ENCODE measurements around the gene SLCO6A1. TPM values are rescaled to one million over a fixed set of nuclear protein-coding genes. Genes with fewer than 3 reads are reported as not detected.

The SLCO6A1 gene
- total RNA-seq, 1 experiment from 2014 or later = not detected

DNA sequence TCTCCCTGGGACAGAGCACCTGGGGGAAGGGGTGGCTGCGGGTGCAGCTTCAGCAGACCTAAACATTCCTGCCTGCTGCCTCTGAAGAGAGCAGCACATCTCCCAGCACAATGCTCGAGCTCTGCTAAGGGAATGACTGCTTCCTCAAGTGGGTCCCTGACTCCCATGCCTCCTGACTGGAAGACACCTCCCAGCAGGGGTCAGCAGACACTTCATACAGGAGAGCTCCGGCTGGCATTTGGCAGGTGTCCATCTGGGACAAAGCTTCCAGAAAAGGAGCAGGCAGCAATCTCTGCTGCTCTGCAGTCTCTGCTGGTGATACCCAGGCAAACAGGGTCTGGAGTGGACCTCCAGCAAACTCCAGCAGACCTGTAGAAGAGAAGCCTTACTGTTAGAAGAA is 77.2 kb downstream of the SLCO6A1 start:
- no peaks in the 10 kb centered on the region for H3K9me2 ChIP-seq (replicated peaks; ENCODE audit: insufficient read depth, low read length)
- no peaks in the 10 kb centered on the region for H3K36me3 ChIP-seq (ENCODE audit: insufficient read depth, low read length)
- DNase-seq = no peak
- no peak overlapping the region for H3K9ac ChIP-seq (ENCODE audit: low read length)
- no peak overlapping the region for H3K4me3 ChIP-seq (ENCODE audit: low read length)
- no peak overlapping the region for H3K27ac ChIP-seq (ENCODE audit: low read length)
- no peaks in the 10 kb centered on the region for H3K9me3 ChIP-seq (ENCODE audit: low read length)
- H3K4me1 ChIP-seq (ENCODE audit: low read length) = no peaks in the 10 kb centered on the region
- no peaks in the 10 kb centered on the region for H3K27me3 ChIP-seq (ENCODE audit: low read length)
- no peak overlapping the region for H2AFZ ChIP-seq (ENCODE audit: low read length)
- no peaks in the 10 kb centered on the region for H4K20me1 ChIP-seq (ENCODE audit: insufficient read depth, low read depth, low read length)
- no peak overlapping the region for H3K4me2 ChIP-seq (ENCODE audit: low read depth, low read length, poor library complexity, severe bottlenecking)
- H3K79me2 ChIP-seq (ENCODE audit: low read length) = no peaks in the 10 kb centered on the region

DNA sequence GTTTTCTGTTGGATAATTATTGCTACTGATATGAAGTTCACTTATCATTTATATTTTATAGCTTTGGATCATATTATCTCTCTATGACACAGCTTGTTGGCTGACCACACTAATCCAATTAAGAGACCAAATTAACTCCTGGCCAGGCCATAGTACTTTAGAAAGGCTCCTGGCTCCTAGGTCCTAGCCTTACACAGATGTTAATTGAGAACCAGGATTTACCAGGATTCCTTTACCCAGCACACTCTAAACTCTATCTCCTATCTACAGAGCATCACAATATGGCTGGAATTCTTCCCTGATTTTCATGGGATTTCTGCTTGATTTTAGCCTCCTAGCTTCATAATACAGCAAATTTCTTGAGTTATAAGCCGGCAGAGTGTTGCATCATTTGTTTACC is 80.3 kb downstream of the SLCO6A1 start:
- Histone ChIP-seq H3K4me2 (ENCODE audit: low read depth, low read length, poor library complexity, severe bottlenecking) (no peak overlapping the region), H3K4me3 (ENCODE audit: low read length) (no peak overlapping the region), H3K79me2 (ENCODE audit: low read length) (no peaks in the 10 kb centered on the region), H4K20me1 (ENCODE audit: insufficient read depth, low read depth, low read length) (no peaks in the 10 kb centered on the region), H3K9me3 (ENCODE audit: low read length) (no peaks in the 10 kb centered on the region), H3K27ac (ENCODE audit: low read length) (no peak overlapping the region), H3K9ac (ENCODE audit: low read length) (no peak overlapping the region), H2AFZ (ENCODE audit: low read length) (no peak overlapping the region), H3K9me2 (replicated peaks; ENCODE audit: insufficient read depth, low read length) (no peaks in the 10 kb centered on the region), H3K4me1 (ENCODE audit: low read length) (no peaks in the 10 kb centered on the region), H3K27me3 (ENCODE audit: low read length) (no peaks in the 10 kb centered on the region), H3K36me3 (ENCODE audit: insufficient read depth, low read length) (no peaks in the 10 kb centered on the region)
- no peak for DNase-seq

DNA sequence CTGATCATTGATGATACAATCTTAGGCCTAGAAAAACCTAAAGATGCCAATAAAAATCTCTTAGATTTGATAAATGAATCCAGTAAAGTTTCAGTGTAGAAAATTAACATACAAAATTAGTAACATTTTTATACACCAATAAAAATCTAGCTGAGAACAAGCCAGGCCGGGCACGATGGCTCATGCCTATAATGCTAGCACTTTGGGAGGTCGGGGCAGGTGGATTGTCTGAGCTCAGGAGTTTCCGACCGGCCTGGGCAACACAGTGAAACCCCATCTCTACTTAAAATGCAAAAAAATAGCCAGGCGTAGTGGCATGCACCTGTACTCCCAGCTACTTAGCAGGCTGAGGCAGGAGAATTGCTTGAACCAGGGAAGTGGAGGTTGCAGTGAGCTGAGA is 84.4 kb downstream of the SLCO6A1 start:
- no peaks in the 10 kb centered on the region for H3K79me2 ChIP-seq (ENCODE audit: low read length)
- H3K9me2 ChIP-seq (replicated peaks; ENCODE audit: insufficient read depth, low read length) = no peaks in the 10 kb centered on the region
- no peak overlapping the region for H3K4me3 ChIP-seq (ENCODE audit: low read length)
- H4K20me1 ChIP-seq (ENCODE audit: insufficient read depth, low read depth, low read length) = no peaks in the 10 kb centered on the region
- no peaks in the 10 kb centered on the region for H3K4me1 ChIP-seq (ENCODE audit: low read length)
- no peak overlapping the region for H3K4me2 ChIP-seq (ENCODE audit: low read depth, low read length, poor library complexity, severe bottlenecking)
- no peak for DNase-seq
- no peak overlapping the region for H2AFZ ChIP-seq (ENCODE audit: low read length)
- no peak overlapping the region for H3K27ac ChIP-seq (ENCODE audit: low read length)
- H3K9ac ChIP-seq (ENCODE audit: low read length) = no peak overlapping the region
- no peaks in the 10 kb centered on the region for H3K9me3 ChIP-seq (ENCODE audit: low read length)
- H3K36me3 ChIP-seq (ENCODE audit: insufficient read depth, low read length) = no peaks in the 10 kb centered on the region
- no peaks in the 10 kb centered on the region for H3K27me3 ChIP-seq (ENCODE audit: low read length)

DNA sequence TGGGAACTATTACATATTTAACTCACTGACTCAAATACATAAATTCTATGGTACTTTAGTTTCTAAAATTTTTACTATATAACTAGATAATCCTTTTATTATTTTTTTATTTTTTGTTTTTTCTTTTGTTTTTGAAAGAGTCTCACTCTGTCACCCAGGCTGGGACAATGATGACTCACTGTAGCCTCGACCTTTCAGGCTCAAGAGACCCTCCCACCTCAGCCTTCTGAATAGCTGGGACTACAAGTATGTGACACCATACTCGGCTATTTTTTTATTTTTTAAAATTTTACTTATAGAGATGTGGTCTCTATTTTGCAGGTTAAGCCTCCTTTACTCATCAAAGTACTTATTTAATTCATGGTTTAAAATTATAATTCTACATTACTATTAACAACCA is 110.6 kb downstream of the SLCO6A1 start:
- Histone ChIP-seq H3K79me2 (ENCODE audit: low read length) (no peaks in the 10 kb centered on the region), H3K9me2 (replicated peaks; ENCODE audit: insufficient read depth, low read length) (no peaks in the 10 kb centered on the region), H3K4me2 (ENCODE audit: low read depth, low read length, poor library complexity, severe bottlenecking) (no peak overlapping the region), H3K4me3 (ENCODE audit: low read length) (no peak overlapping the region), H3K4me1 (ENCODE audit: low read length) (no peaks in the 10 kb centered on the region), H3K9ac (ENCODE audit: low read length) (no peak overlapping the region), H3K9me3 (ENCODE audit: low read length) (peaks cover 16% of the 10 kb centered on the region), H3K27me3 (ENCODE audit: low read length) (no peaks in the 10 kb centered on the region), H3K27ac (ENCODE audit: low read length) (no peak overlapping the region), H3K36me3 (ENCODE audit: insufficient read depth, low read length) (no peaks in the 10 kb centered on the region), H2AFZ (ENCODE audit: low read length) (no peak overlapping the region), H4K20me1 (ENCODE audit: insufficient read depth, low read depth, low read length) (no peaks in the 10 kb centered on the region)
- no peak for DNase-seq

DNA sequence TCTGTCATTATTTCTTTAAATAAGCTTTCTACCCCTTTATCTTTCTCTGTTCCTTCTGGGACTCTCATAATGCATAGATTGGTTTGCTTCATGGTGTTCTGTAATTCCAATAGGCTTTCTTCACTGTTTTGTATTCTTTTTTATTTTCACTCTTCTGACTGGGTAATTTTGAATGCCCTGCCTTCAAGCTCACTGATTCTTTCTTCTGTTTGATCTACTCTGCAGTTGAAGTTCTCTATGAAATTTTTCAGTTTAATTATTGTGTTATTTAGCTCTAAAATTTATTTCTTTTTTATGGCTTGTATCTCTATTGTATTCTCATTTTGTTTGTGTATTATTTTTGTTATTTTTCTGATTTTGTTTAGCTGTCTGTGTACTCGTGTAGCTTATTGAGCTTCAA is 113.4 kb downstream of the SLCO6A1 start:
- Histone ChIP-seq H4K20me1 (ENCODE audit: insufficient read depth, low read depth, low read length) (no peaks in the 10 kb centered on the region), H3K9ac (ENCODE audit: low read length) (no peak overlapping the region), H3K36me3 (ENCODE audit: insufficient read depth, low read length) (no peaks in the 10 kb centered on the region), H3K27me3 (ENCODE audit: low read length) (no peaks in the 10 kb centered on the region), H3K4me1 (ENCODE audit: low read length) (no peaks in the 10 kb centered on the region), H3K9me2 (replicated peaks; ENCODE audit: insufficient read depth, low read length) (no peaks in the 10 kb centered on the region), H3K9me3 (ENCODE audit: low read length) (peaks cover 19% of the 10 kb centered on the region), H2AFZ (ENCODE audit: low read length) (no peak overlapping the region), H3K4me3 (ENCODE audit: low read length) (no peak overlapping the region), H3K4me2 (ENCODE audit: low read depth, low read length, poor library complexity, severe bottlenecking) (no peak overlapping the region), H3K79me2 (ENCODE audit: low read length) (no peaks in the 10 kb centered on the region), H3K27ac (ENCODE audit: low read length) (no peak overlapping the region)
- DNase-seq = no peak

DNA sequence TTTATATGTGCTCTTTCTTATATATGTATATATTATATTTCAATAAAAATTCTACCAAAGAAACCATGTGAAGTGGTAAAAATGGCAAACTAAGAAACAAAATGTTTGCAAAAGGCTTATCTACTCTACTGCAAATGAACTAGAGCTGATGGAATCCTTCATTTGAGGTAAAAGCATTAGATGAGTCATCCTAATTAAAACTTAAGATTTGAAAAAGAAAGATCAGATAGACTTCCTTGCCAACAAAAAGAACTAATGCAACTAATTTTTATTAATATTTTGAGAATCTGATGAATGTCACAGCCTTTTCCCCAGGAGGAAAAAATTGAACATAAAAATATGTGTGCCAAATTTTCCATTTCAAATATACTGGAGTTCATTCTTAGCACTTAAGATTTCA is 118.6 kb downstream of the SLCO6A1 start:
- no peak overlapping the region for H2AFZ ChIP-seq (ENCODE audit: low read length)
- no peak for DNase-seq
- peaks cover 11% of the 10 kb centered on the region for H3K9me3 ChIP-seq (ENCODE audit: low read length)
- H3K9ac ChIP-seq (ENCODE audit: low read length) = no peak overlapping the region
- H3K27me3 ChIP-seq (ENCODE audit: low read length) = no peaks in the 10 kb centered on the region
- no peaks in the 10 kb centered on the region for H3K79me2 ChIP-seq (ENCODE audit: low read length)
- no peak overlapping the region for H3K4me3 ChIP-seq (ENCODE audit: low read length)
- no peak overlapping the region for H3K4me2 ChIP-seq (ENCODE audit: low read depth, low read length, poor library complexity, severe bottlenecking)
- no peak overlapping the region for H3K27ac ChIP-seq (ENCODE audit: low read length)
- no peaks in the 10 kb centered on the region for H4K20me1 ChIP-seq (ENCODE audit: insufficient read depth, low read depth, low read length)
- H3K4me1 ChIP-seq (ENCODE audit: low read length) = no peaks in the 10 kb centered on the region
- H3K9me2 ChIP-seq (replicated peaks; ENCODE audit: insufficient read depth, low read length) = no peaks in the 10 kb centered on the region
- no peaks in the 10 kb centered on the region for H3K36me3 ChIP-seq (ENCODE audit: insufficient read depth, low read length)

DNA sequence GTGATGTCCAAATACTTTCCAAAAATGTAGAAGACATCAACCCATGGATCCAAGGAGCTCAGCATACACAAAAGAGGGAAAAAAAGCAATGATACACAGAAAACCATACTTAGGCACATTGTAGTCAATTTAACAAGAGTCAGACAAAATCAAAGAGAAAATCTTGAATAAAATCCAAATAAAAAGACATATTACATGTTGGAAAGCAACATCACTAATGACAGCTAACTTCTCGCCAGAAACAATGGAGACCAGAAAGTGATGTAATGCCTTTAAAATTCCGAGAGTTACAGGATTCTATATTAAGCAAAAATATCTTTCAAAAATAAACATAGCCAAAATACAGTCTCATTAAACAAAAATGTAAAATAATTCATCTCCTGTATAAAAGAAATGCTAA is 122.9 kb downstream of the SLCO6A1 start:
- no peaks in the 10 kb centered on the region for H3K9me2 ChIP-seq (replicated peaks; ENCODE audit: insufficient read depth, low read length)
- no peak overlapping the region for H3K4me3 ChIP-seq (ENCODE audit: low read length)
- H4K20me1 ChIP-seq (ENCODE audit: insufficient read depth, low read depth, low read length) = no peaks in the 10 kb centered on the region
- DNase-seq = no peak
- no peak overlapping the region for H3K4me2 ChIP-seq (ENCODE audit: low read depth, low read length, poor library complexity, severe bottlenecking)
- H3K79me2 ChIP-seq (ENCODE audit: low read length) = no peaks in the 10 kb centered on the region
- H3K9me3 ChIP-seq (ENCODE audit: low read length) = peaks cover 3% of the 10 kb centered on the region; the same call in 1 of the 2 replicates
- no peaks in the 10 kb centered on the region for H3K27me3 ChIP-seq (ENCODE audit: low read length)
- no peaks in the 10 kb centered on the region for H3K36me3 ChIP-seq (ENCODE audit: insufficient read depth, low read length)
- no peak overlapping the region for H2AFZ ChIP-seq (ENCODE audit: low read length)
- H3K27ac ChIP-seq (ENCODE audit: low read length) = no peak overlapping the region
- no peak overlapping the region for H3K9ac ChIP-seq (ENCODE audit: low read length)
- no peaks in the 10 kb centered on the region for H3K4me1 ChIP-seq (ENCODE audit: low read length)

DNA sequence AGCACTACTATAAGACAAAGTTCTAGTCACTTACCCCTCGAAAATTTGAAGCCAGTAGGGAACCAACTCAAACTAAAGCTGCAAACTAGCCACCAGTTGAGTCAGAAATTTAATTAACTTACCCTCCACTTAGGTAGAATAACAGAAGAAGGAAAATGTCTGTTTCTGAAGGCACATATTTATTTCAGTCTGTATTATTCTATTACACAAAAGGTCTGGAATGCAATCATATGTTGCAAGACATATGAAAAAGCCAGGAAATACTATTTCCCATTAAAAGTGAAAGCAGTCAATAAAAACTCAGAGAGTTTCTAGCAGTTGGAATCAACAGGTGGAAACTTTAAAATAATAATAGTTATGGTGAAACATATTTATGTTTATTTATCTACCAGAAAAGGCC is 123.5 kb downstream of the SLCO6A1 start:
- Histone ChIP-seq H3K36me3 (ENCODE audit: insufficient read depth, low read length) (no peaks in the 10 kb centered on the region), H3K27me3 (ENCODE audit: low read length) (no peaks in the 10 kb centered on the region), H3K27ac (ENCODE audit: low read length) (no peak overlapping the region), H3K9me3 (ENCODE audit: low read length) (peaks cover 3% of the 10 kb centered on the region; the same call in 1 of the 2 replicates), H3K4me1 (ENCODE audit: low read length) (no peaks in the 10 kb centered on the region), H4K20me1 (ENCODE audit: insufficient read depth, low read depth, low read length) (no peaks in the 10 kb centered on the region), H3K9me2 (replicated peaks; ENCODE audit: insufficient read depth, low read length) (no peaks in the 10 kb centered on the region), H2AFZ (ENCODE audit: low read length) (no peak overlapping the region), H3K4me3 (ENCODE audit: low read length) (no peak overlapping the region), H3K9ac (ENCODE audit: low read length) (no peak overlapping the region), H3K79me2 (ENCODE audit: low read length) (no peaks in the 10 kb centered on the region), H3K4me2 (ENCODE audit: low read depth, low read length, poor library complexity, severe bottlenecking) (no peak overlapping the region)
- DNase-seq = no peak

DNA sequence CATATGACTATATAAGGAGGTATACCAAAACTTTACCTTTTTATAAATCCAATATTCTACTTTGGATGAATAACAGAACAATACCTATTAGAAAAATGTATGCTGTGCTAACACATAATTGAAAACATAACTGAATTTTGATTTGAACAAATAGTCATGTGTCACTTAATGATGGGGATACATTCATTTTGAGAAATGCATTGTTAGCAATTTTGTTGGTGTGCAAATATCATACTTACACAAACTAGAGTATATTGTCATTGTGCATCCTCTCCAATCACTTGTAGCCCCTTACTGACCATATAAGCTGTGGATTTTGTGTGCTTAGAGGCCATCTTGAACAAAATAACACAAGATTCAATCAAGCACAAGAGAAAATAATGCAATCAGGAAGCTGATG is 130.4 kb downstream of the SLCO6A1 start:
- Histone ChIP-seq H3K9me2 (replicated peaks; ENCODE audit: insufficient read depth, low read length) (no peaks in the 10 kb centered on the region), H2AFZ (ENCODE audit: low read length) (no peak overlapping the region), H3K9me3 (ENCODE audit: low read length) (no peaks in the 10 kb centered on the region), H3K4me2 (ENCODE audit: low read depth, low read length, poor library complexity, severe bottlenecking) (no peak overlapping the region), H3K36me3 (ENCODE audit: insufficient read depth, low read length) (no peaks in the 10 kb centered on the region), H3K4me1 (ENCODE audit: low read length) (no peaks in the 10 kb centered on the region), H3K79me2 (ENCODE audit: low read length) (no peaks in the 10 kb centered on the region), H3K27me3 (ENCODE audit: low read length) (no peaks in the 10 kb centered on the region), H3K9ac (ENCODE audit: low read length) (no peak overlapping the region), H3K27ac (ENCODE audit: low read length) (no peak overlapping the region), H4K20me1 (ENCODE audit: insufficient read depth, low read depth, low read length) (no peaks in the 10 kb centered on the region), H3K4me3 (ENCODE audit: low read length) (no peak overlapping the region)
- DNase-seq = no peak
